ENCODE results near the gene PLIN1.

The PLIN1 gene

GRCh38 chr15:89693091-89693490 lies 13.9 kb upstream of the PLIN1 start:
- ChIA-PET POLR2A (no interaction called here), CTCF (interaction anchor here (0.6 kb wide), 1 partner anchor 136 kb away, joined by 3 read pairs; no protein-coding TSS in a partner anchor)
- H3K9me3 ChIP-seq (ENCODE audit: control insufficient read depth, insufficient read depth, low read depth, low read length): no peaks in the 10 kb centered on the region
- H3K36me3 ChIP-seq (ENCODE audit: control insufficient read depth in 2 of 2, insufficient read depth in 1 of 2, low read length in 2 of 2): no peaks in the 10 kb centered on the region; a peak in 1 of 3 replicates
- no peak overlapping the region for H3K4me3 ChIP-seq (ENCODE audit: low read depth, low read length)
- no peaks in the 10 kb centered on the region for H3K4me1 ChIP-seq (ENCODE audit: control insufficient read depth, insufficient read depth, low read length)
- TF ChIP-seq OSR2 (tag by site-specific recombination; IDR thresholded peaks at IDR 0.05): no peak
- TF ChIP-seq, protein P1, sequence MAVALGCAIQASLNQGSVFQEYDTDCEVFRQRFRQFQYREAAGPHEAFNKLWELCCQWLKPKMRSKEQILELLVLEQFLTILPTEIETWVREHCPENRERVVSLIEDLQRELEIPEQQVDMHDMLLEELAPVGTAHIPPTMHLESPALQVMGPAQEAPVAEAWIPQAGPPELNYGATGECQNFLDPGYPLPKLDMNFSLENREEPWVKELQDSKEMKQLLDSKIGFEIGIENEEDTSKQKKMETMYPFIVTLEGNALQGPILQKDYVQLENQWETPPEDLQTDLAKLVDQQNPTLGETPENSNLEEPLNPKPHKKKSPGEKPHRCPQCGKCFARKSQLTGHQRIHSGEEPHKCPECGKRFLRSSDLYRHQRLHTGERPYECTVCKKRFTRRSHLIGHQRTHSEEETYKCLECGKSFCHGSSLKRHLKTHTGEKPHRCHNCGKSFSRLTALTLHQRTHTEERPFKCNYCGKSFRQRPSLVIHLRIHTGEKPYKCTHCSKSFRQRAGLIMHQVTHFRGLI (tag by site-specific recombination; IDR thresholded peaks at IDR 0.05): no peak
- TF ChIP-seq ZNF133 (tag by site-specific recombination; IDR thresholded peaks at IDR 0.05): no peak
- TF ChIP-seq ZNF223 (tag by site-specific recombination; IDR thresholded peaks at IDR 0.05): no peak
- TF ChIP-seq, protein P2, sequence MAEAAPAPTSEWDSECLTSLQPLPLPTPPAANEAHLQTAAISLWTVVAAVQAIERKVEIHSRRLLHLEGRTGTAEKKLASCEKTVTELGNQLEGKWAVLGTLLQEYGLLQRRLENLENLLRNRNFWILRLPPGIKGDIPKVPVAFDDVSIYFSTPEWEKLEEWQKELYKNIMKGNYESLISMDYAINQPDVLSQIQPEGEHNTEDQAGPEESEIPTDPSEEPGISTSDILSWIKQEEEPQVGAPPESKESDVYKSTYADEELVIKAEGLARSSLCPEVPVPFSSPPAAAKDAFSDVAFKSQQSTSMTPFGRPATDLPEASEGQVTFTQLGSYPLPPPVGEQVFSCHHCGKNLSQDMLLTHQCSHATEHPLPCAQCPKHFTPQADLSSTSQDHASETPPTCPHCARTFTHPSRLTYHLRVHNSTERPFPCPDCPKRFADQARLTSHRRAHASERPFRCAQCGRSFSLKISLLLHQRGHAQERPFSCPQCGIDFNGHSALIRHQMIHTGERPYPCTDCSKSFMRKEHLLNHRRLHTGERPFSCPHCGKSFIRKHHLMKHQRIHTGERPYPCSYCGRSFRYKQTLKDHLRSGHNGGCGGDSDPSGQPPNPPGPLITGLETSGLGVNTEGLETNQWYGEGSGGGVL (tag by site-specific recombination; IDR thresholded peaks at IDR 0.05): no peak
- TF ChIP-seq, protein P3, sequence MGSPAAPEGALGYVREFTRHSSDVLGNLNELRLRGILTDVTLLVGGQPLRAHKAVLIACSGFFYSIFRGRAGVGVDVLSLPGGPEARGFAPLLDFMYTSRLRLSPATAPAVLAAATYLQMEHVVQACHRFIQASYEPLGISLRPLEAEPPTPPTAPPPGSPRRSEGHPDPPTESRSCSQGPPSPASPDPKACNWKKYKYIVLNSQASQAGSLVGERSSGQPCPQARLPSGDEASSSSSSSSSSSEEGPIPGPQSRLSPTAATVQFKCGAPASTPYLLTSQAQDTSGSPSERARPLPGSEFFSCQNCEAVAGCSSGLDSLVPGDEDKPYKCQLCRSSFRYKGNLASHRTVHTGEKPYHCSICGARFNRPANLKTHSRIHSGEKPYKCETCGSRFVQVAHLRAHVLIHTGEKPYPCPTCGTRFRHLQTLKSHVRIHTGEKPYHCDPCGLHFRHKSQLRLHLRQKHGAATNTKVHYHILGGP (tag by site-specific recombination; IDR thresholded peaks at IDR 0.05): no peak
- TF ChIP-seq REPIN1 (tag by site-specific recombination; IDR thresholded peaks at IDR 0.05; ENCODE audit: low read depth): no peak
- TF ChIP-seq ZNF48 (tag by site-specific recombination; IDR thresholded peaks at IDR 0.05): no peak
- TF ChIP-seq, protein P4, sequence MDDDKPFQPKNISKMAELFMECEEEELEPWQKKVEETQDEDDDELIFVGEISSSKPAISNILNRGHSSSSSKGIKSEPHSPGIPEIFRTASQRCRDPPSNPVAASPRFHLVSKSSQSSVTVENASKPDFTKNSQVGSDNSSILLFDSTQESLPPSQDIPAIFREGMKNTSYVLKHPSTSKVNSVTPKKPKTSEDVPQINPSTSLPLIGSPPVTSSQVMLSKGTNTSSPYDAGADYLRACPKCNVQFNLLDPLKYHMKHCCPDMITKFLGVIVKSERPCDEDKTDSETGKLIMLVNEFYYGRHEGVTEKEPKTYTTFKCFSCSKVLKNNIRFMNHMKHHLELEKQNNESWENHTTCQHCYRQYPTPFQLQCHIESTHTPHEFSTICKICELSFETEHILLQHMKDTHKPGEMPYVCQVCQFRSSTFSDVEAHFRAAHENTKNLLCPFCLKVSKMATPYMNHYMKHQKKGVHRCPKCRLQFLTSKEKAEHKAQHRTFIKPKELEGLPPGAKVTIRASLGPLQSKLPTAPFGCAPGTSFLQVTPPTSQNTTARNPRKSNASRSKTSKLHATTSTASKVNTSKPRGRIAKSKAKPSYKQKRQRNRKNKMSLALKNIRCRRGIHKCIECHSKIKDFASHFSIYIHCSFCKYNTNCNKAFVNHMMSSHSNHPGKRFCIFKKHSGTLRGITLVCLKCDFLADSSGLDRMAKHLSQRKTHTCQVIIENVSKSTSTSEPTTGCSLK (tag by site-specific recombination; IDR thresholded peaks at IDR 0.05): no peak
- TF ChIP-seq SETDB1 (IDR thresholded peaks at IDR 0.05; ENCODE audit: insufficient read length, low read length): no peak
- no peak for TF ChIP-seq ZNF404 (tag by site-specific recombination; IDR thresholded peaks at IDR 0.05)
- TF ChIP-seq ZSCAN30 (tag by site-specific recombination; IDR thresholded peaks at IDR 0.05): no peak
- TF ChIP-seq ZNF302 (tag by site-specific recombination; IDR thresholded peaks at IDR 0.05; ENCODE audit: low read depth): no peak
- no peak overlapping the region for H3K27ac ChIP-seq (ENCODE audit: extremely low read depth, low read depth, low read length)

- H3K4me1 ChIP-seq (ENCODE audit: control insufficient read depth, insufficient read depth, low read length): no peaks in the 10 kb centered on the region
- POLR2A ChIA-PET: interaction anchor here (1.1 kb wide), 1 partner anchor 9 kb away, joined by 3 read pairs; no protein-coding TSS in a partner anchor
- H3K9me3 ChIP-seq (ENCODE audit: control insufficient read depth, insufficient read depth, low read depth, low read length): no peaks in the 10 kb centered on the region
- H3K27ac ChIP-seq (ENCODE audit: extremely low read depth, low read depth, low read length): peak within 1 kb of the TSS; percentile 58; the same call in 1 of the 2 replicates
- H3K36me3 ChIP-seq (ENCODE audit: control insufficient read depth in 2 of 2, insufficient read depth in 1 of 2, low read length in 2 of 2): peaks cover 0 to 8% of the 10 kb centered on the region in 2 experiments; a peak in 2 of 3 replicates
- peak within 1 kb of the TSS; percentile 91 for H3K4me3 ChIP-seq (ENCODE audit: low read depth, low read length)
- CTCF ChIA-PET: interaction anchor here (0.6 to 1.2 kb wide), 3 partner anchors 9 to 493 kb away, joined by 3 to 6 read pairs (median 4); no protein-coding TSS in a partner anchor
- TF ChIP-seq ZNF24 (tag by site-specific recombination; IDR thresholded peaks at IDR 0.05): peak; percentile 61; the same call in 1 of the 2 replicates
- TF ChIP-seq ZNF394 (tag by site-specific recombination; IDR thresholded peaks at IDR 0.05; ENCODE audit: borderline replicate concordance): no peak
- TF ChIP-seq KLF1 (tag by site-specific recombination; IDR thresholded peaks at IDR 0.05): peak; percentile 30; the same call in 1 of the 2 replicates
- TF ChIP-seq ZNF76 (tag by site-specific recombination; IDR thresholded peaks at IDR 0.05; ENCODE audit: borderline replicate concordance, low read depth): peak; percentile 22; the same call in 1 of the 2 replicates
- TF ChIP-seq ZBTB8A (tag by site-specific recombination; IDR thresholded peaks at IDR 0.05): peak; percentile 97
- TF ChIP-seq, protein P2 (tag by site-specific recombination; IDR thresholded peaks at IDR 0.05): peak; percentile 46; the same call in 1 of the 2 replicates
- no peak for TF ChIP-seq ZNF677 (tag by site-specific recombination; IDR thresholded peaks at IDR 0.05)
- TF ChIP-seq ZBTB48 (tag by site-specific recombination; IDR thresholded peaks at IDR 0.05): peak; percentile 69
- TF ChIP-seq GLIS1 (tag by site-specific recombination; IDR thresholded peaks at IDR 0.05): 0 out of 2 replicates have a peak, but pooled peaks have one; percentile 36
- peak; percentile 53 for TF ChIP-seq IKZF3 (tag by site-specific recombination; IDR thresholded peaks at IDR 0.05)
- peak; percentile 84 for TF ChIP-seq ZBTB20 (tag by site-specific recombination; IDR thresholded peaks at IDR 0.05)
- TF ChIP-seq ZNF426 (tag by site-specific recombination; IDR thresholded peaks at IDR 0.05): no peak
Measured at GRCh38 chr15:89690276-89691218, 11.4 kb upstream of the PLIN1 start, which contains the start of the genes PEX11A and WDR93. Gene PEX11A, minus strand, starts transcription at chr15:89690754. Its CDS starts 122 bp downstream, at chr15:89690632. Gene WDR93, plus strand, starts transcription at chr15:89690811. Its CDS starts 10,936 bp downstream, at chr15:89701747.
